ENCODE results near the gene PLCG2. TPM values are rescaled to one million over a fixed set of nuclear protein-coding genes. Genes with fewer than 3 reads are reported as not detected.
"Not testable (repeated sequence)": the region's sequence is repeated elsewhere in the genome, so short reads cannot be mapped to it uniquely, and the experiment has no call there.

PLCG2 gene
- total RNA-seq, 1 donor from 2014 or later, result 8.4 TPM

- Histone ChIP-seq H3K9ac (ENCODE audit: low read depth in 1 of 3, low read length in 3 of 3) (no peak overlapping the region), H3K9me3 (ENCODE audit: control insufficient read depth in 3 of 3, low read length in 3 of 3) (no peaks in the 10 kb centered on the region), H3K4me3 (ENCODE audit: low read length in 3 of 3) (no peak overlapping the region), H3K27me3 (ENCODE audit: control insufficient read depth in 3 of 3, insufficient read depth in 3 of 3, low read length in 3 of 3) (peaks cover 0 to under 1% (median 0%) of the 10 kb centered on the region in 3 donors), H3K36me3 (ENCODE audit: control insufficient read depth in 3 of 3, insufficient read depth in 3 of 3, low read length in 3 of 3) (no peaks in the 10 kb centered on the region), H3K4me1 (ENCODE audit: control insufficient read depth in 3 of 3, insufficient read depth in 3 of 3, low read length in 3 of 3) (no peaks in the 10 kb centered on the region), H3K27ac (ENCODE audit: low read depth, low read length) (no peak overlapping the region)
Observed at GRCh38 chr16:82006036-82006435, 226.9 kb downstream of the PLCG2 start.

- H3K36me3 ChIP-seq (ENCODE audit: control insufficient read depth in 3 of 3, insufficient read depth in 3 of 3, low read length in 3 of 3), result no peaks in the 10 kb centered on the region
- H3K27ac ChIP-seq (ENCODE audit: low read depth, low read length), result no peak overlapping the region
- no peak overlapping the region for H3K4me3 ChIP-seq (ENCODE audit: low read length in 3 of 3)
- H3K4me1 ChIP-seq (ENCODE audit: control insufficient read depth in 3 of 3, insufficient read depth in 3 of 3, low read length in 3 of 3), result no peaks in the 10 kb centered on the region
- no peak overlapping the region for H3K9ac ChIP-seq (ENCODE audit: low read depth in 1 of 3, low read length in 3 of 3)
- H3K27me3 ChIP-seq (ENCODE audit: control insufficient read depth in 3 of 3, insufficient read depth in 3 of 3, low read length in 3 of 3), result peaks cover 0 to 7% (median 5%) of the 10 kb centered on the region in 3 donors
- no peaks in the 10 kb centered on the region for H3K9me3 ChIP-seq (ENCODE audit: control insufficient read depth in 3 of 3, low read length in 3 of 3)
Observed at GRCh38 chr16:82007189-82007588, 228.1 kb downstream of the PLCG2 start.

- H3K9ac ChIP-seq (ENCODE audit: low read depth in 1 of 3, low read length in 3 of 3), result no peak overlapping the region
Observed at GRCh38 chr16:82008957-82009592, 230.0 kb downstream of the PLCG2 start.

GRCh38 chr16:82009789-82010188, 230.7 kb downstream of the PLCG2 start:
- not testable (repeated sequence) for H3K4me1 ChIP-seq (ENCODE audit: control insufficient read depth in 3 of 3, insufficient read depth in 3 of 3, low read length in 3 of 3); H3K27ac ChIP-seq (ENCODE audit: low read depth, low read length); H3K9me3 ChIP-seq (ENCODE audit: control insufficient read depth in 3 of 3, low read length in 3 of 3); H3K9ac ChIP-seq (ENCODE audit: low read depth in 1 of 3, low read length in 3 of 3); H3K27me3 ChIP-seq (ENCODE audit: control insufficient read depth in 3 of 3, insufficient read depth in 3 of 3, low read length in 3 of 3); H3K36me3 ChIP-seq (ENCODE audit: control insufficient read depth in 3 of 3, insufficient read depth in 3 of 3, low read length in 3 of 3); H3K4me3 ChIP-seq (ENCODE audit: low read length in 3 of 3)

More at GRCh38 chr16:82008957-82009592, 230.0 kb downstream of the PLCG2 start:
- Histone ChIP-seq H3K9me3 (ENCODE audit: control insufficient read depth in 3 of 3, low read length in 3 of 3) (no peaks in the 10 kb centered on the region), H3K4me3 (ENCODE audit: low read length in 3 of 3) (no peak overlapping the region), H3K27me3 (ENCODE audit: control insufficient read depth in 3 of 3, insufficient read depth in 3 of 3, low read length in 3 of 3) (peaks cover 0 to 7% (median 5%) of the 10 kb centered on the region in 3 donors), H3K27ac (ENCODE audit: low read depth, low read length) (no peak overlapping the region), H3K4me1 (ENCODE audit: control insufficient read depth in 3 of 3, insufficient read depth in 3 of 3, low read length in 3 of 3) (no peaks in the 10 kb centered on the region), H3K36me3 (ENCODE audit: control insufficient read depth in 3 of 3, insufficient read depth in 3 of 3, low read length in 3 of 3) (no peaks in the 10 kb centered on the region)

- Histone ChIP-seq H3K27ac (ENCODE audit: low read depth, low read length) (no peak overlapping the region), H3K4me3 (ENCODE audit: low read length in 3 of 3) (no peak overlapping the region), H3K9me3 (ENCODE audit: control insufficient read depth in 3 of 3, low read length in 3 of 3) (peaks cover 0 to 7% (median 4%) of the 10 kb centered on the region in 3 donors), H3K36me3 (ENCODE audit: control insufficient read depth in 3 of 3, insufficient read depth in 3 of 3, low read length in 3 of 3) (no peaks in the 10 kb centered on the region), H3K4me1 (ENCODE audit: control insufficient read depth in 3 of 3, insufficient read depth in 3 of 3, low read length in 3 of 3) (no peaks in the 10 kb centered on the region), H3K9ac (ENCODE audit: low read depth in 1 of 3, low read length in 3 of 3) (no peak overlapping the region), H3K27me3 (ENCODE audit: control insufficient read depth in 3 of 3, insufficient read depth in 3 of 3, low read length in 3 of 3) (peaks cover 0 to 7% (median 5%) of the 10 kb centered on the region in 3 donors)
Observed at GRCh38 chr16:82010649-82011048, 231.6 kb downstream of the PLCG2 start.

- Histone ChIP-seq H3K4me3 (ENCODE audit: low read length in 3 of 3) (peak within 1 kb of the TSS in 2 of 3 donors; percentile 7 to 13), H3K27ac (ENCODE audit: low read depth, low read length) (no peak within 1 kb of the TSS), H3K4me1 (ENCODE audit: control insufficient read depth in 3 of 3, insufficient read depth in 3 of 3, low read length in 3 of 3) (no peaks in the 10 kb centered on the region)
Observed at GRCh38 chr16:82011199-82011641, 232.1 kb downstream of the PLCG2 start, which contains the start of gene SDR42E1. Gene SDR42E1, minus strand, starts transcription at chr16:82011470. Its CDS starts 10,612 bp downstream, at chr16:82000858.

More at GRCh38 chr16:82011199-82011641, 232.1 kb downstream of the PLCG2 start, which contains the start of gene SDR42E1:
- peaks cover 0 to 7% (median 5%) of the 10 kb centered on the region in 3 donors for H3K27me3 ChIP-seq (ENCODE audit: control insufficient read depth in 3 of 3, insufficient read depth in 3 of 3, low read length in 3 of 3)
- peaks cover 0 to 7% (median 4%) of the 10 kb centered on the region in 3 donors for H3K9me3 ChIP-seq (ENCODE audit: control insufficient read depth in 3 of 3, low read length in 3 of 3)
- no peak within 1 kb of the TSS for H3K9ac ChIP-seq (ENCODE audit: low read depth in 1 of 3, low read length in 3 of 3)
- no peaks in the 10 kb centered on the region for H3K36me3 ChIP-seq (ENCODE audit: control insufficient read depth in 3 of 3, insufficient read depth in 3 of 3, low read length in 3 of 3)

Other genes with a start within 250 kb of the PLCG2 start
- 0.52 TPM for gene SDR42E1, start 232.2 kb downstream of the PLCG2 start, total RNA-seq

Measured in skeletal muscle tissue (tissue), 4 donors.